WTC11 (cell line): ENCODE results near the gene CIZ1. TPM values are rescaled to one million over a fixed set of nuclear protein-coding genes. Genes with fewer than 3 reads are reported as not detected.

Experiments used
- ATAC-seq: fragments of 200-7000 bp; cut with Tn5 transposase; 2 replicates; pipeline ENCODE4 v1.10.0; 2021; ENCODE audit warnings: mild to moderate bottlenecking, moderate library complexity
- CTCF ChIA-PET: fragments of 300-600 bp; sonication (Branson Sonifier 250); formaldehyde crosslinking; loops from one replicate; lab custom pipeline; 2021; ENCODE audit warnings: antibody characterized with exemption; lab: Charles Lee
- POLR2A ChIA-PET: fragments of 350-600 bp; sonication (Branson Sonifier 250); formaldehyde crosslinking; loops from one replicate; lab custom pipeline; 2021; ENCODE audit warnings: antibody characterized with exemption; lab: Charles Lee
- DNase-seq: peaks from one replicate; pipeline ENCODE4 v3.0.0; 2021; ENCODE audit warnings: low spot score
- H3K27ac Mint-ChIP-seq: 2 replicates; pipeline ENCODE4 v1.8.0; 2021; ENCODE audit warnings: mixed read lengths
- H3K27me3 Mint-ChIP-seq: 2 replicates; pipeline ENCODE4 v1.8.0; 2021; ENCODE audit warnings: low read depth, mild to moderate bottlenecking, moderate library complexity, mixed read lengths
- H3K36me3 Mint-ChIP-seq: 2 replicates; pipeline ENCODE4 v1.8.0; 2021; ENCODE audit warnings: mixed read lengths
- H3K4me1 Mint-ChIP-seq: 2 replicates; pipeline ENCODE4 v1.8.0; 2022; ENCODE audit warnings: mixed read lengths
- H3K4me3 Mint-ChIP-seq: 2 replicates; pipeline ENCODE4 v1.8.0; 2021; ENCODE audit warnings: mild to moderate bottlenecking, moderate library complexity, mixed read lengths
- H3K9me3 Mint-ChIP-seq: 2 replicates; pipeline ENCODE4 v1.8.0; 2021; ENCODE audit warnings: mixed read lengths
- ATF1 ChIP-seq: sonication (generic); formaldehyde crosslinking; IDR thresholded peaks from 2 replicates; pipeline ENCODE4 v1.8.1; 2023; ENCODE audit warnings: mild to moderate bottlenecking, moderate library complexity, missing genetic modification reagents
- CREM ChIP-seq: sonication (generic); formaldehyde crosslinking; IDR thresholded peaks from 2 replicates; pipeline ENCODE4 v1.8.1; 2022; ENCODE audit warnings: mild to moderate bottlenecking, missing genetic modification reagents, moderate library complexity
- ELF4 ChIP-seq: sonication (generic); formaldehyde crosslinking; IDR thresholded peaks from 2 replicates; pipeline ENCODE4 v1.8.1; 2022; ENCODE audit warnings: low read depth, mild to moderate bottlenecking, moderate library complexity, missing genetic modification reagents
- FOXK1 ChIP-seq: sonication (generic); formaldehyde crosslinking; IDR thresholded peaks from 2 replicates; pipeline ENCODE4 v1.8.0; 2022; ENCODE audit warnings: mild to moderate bottlenecking, moderate library complexity, missing genetic modification reagents
- IRF2 ChIP-seq: sonication (generic); formaldehyde crosslinking; IDR thresholded peaks from 2 replicates; pipeline ENCODE4 v1.8.0; 2022; ENCODE audit warnings: low read depth, missing genetic modification reagents, borderline replicate concordance
- JAZF1 ChIP-seq: fragments of 250-450 bp; sonication (Bioruptor Pico); IDR thresholded peaks from 2 replicates; pipeline ENCODE4 v1.9.0; 2021; ENCODE audit warnings: moderate library complexity, mild to moderate bottlenecking, inconsistent platforms
- KAT7 ChIP-seq: sonication (generic); formaldehyde crosslinking; IDR thresholded peaks from 2 replicates; pipeline ENCODE4 v1.8.1; 2023; ENCODE audit warnings: missing genetic modification reagents, mild to moderate bottlenecking, borderline replicate concordance
- NFATC4 ChIP-seq: fragments of 250-450 bp; sonication (Bioruptor Pico); IDR thresholded peaks from 2 replicates; pipeline ENCODE4 v1.9.0; 2021; ENCODE audit warnings: mild to moderate bottlenecking
- PRRX2 ChIP-seq: fragments of 250-450 bp; sonication (Bioruptor Pico); IDR thresholded peaks from 2 replicates; pipeline ENCODE4 v1.8.0; 2021; ENCODE audit warnings: mild to moderate bottlenecking
- RORB ChIP-seq: fragments of 250-450 bp; sonication (Bioruptor Pico); IDR thresholded peaks from 2 replicates; pipeline ENCODE4 v1.9.0; 2021; ENCODE audit warnings: mild to moderate bottlenecking
- SMAD4 ChIP-seq: sonication (generic); formaldehyde crosslinking; IDR thresholded peaks from 2 replicates; pipeline ENCODE4 v1.8.0; 2022; ENCODE audit warnings: mild to moderate bottlenecking, missing genetic modification reagents
- SOX15 ChIP-seq: fragments of 250-450 bp; sonication (Bioruptor Pico); IDR thresholded peaks from 2 replicates; pipeline ENCODE4 v1.9.0; 2021; ENCODE audit warnings: mild to moderate bottlenecking
- TEAD1 ChIP-seq: sonication (generic); formaldehyde crosslinking; IDR thresholded peaks from 2 replicates; pipeline ENCODE4 v1.8.0; 2022; ENCODE audit warnings: mild to moderate bottlenecking, missing genetic modification reagents
- ZNF138 ChIP-seq: sonication (generic); formaldehyde crosslinking; conservative IDR thresholded peaks from 2 replicates; pipeline ENCODE4 v1.8.1; 2022; ENCODE audit warnings: mild to moderate bottlenecking, moderate library complexity, missing genetic modification reagents
- ZNF232 ChIP-seq: sonication (generic); formaldehyde crosslinking; IDR thresholded peaks from 2 replicates; pipeline ENCODE4 v1.8.0; 2022; ENCODE audit warnings: mild to moderate bottlenecking, missing genetic modification reagents
- total RNA-seq: library from RNA; stranded (reverse); gene quantifications from 3 replicates; pipeline ENCODE4 v1.2.3, GENCODE V29; 2021
- TF ChIP-seq, protein P1 (sequence below): fragments of 250-450 bp; sonication (Bioruptor Pico); IDR thresholded peaks from 2 replicates; pipeline ENCODE4 v1.9.0; 2021; ENCODE audit warnings: mild to moderate bottlenecking, borderline replicate concordance
- TF ChIP-seq, protein P2 (sequence below): sonication (generic); formaldehyde crosslinking; IDR thresholded peaks from 2 replicates; pipeline ENCODE4 v1.8.1; 2023; ENCODE audit warnings: mild to moderate bottlenecking, missing genetic modification reagents, borderline replicate concordance
- TF ChIP-seq, protein P3 (sequence below): fragments of 250-450 bp; sonication (Bioruptor Pico); conservative IDR thresholded peaks from 2 replicates; pipeline ENCODE4 v1.9.0; 2021; ENCODE audit warnings: mild to moderate bottlenecking
- TF ChIP-seq, protein P4 (sequence below): sonication (generic); formaldehyde crosslinking; IDR thresholded peaks from 2 replicates; pipeline ENCODE4 v1.8.1; 2022; ENCODE audit warnings: low read depth, missing genetic modification reagents, borderline replicate concordance
- TF ChIP-seq, protein P5 (sequence below): fragments of 250-450 bp; sonication (Bioruptor Pico); IDR thresholded peaks from 2 replicates; pipeline ENCODE4 v1.9.0; 2021; ENCODE audit warnings: mild to moderate bottlenecking

The CIZ1 gene
- total RNA-seq, 1 experiment from 2014 or later: 90.2 TPM

DNA sequence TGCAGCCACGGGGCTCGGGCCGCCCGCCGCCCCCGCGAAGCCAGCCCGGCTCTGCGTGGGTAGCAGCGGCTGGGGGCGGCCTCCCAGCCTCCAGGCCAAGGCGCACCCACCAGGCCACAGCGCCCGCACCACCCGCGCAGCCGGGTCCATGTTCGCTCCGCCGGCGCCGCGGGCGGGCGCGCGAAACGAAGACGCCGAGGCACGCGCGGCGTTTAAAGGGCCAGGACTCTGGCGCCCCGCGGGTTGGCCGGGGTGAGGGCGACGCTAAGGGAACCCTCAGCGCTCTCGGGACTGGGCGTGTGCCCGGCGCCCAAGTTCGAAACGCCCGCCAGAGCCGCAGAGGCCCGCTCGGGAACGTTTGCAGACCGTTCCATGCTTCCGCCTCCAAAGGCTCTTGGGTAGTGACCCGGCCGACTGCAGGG, 63.8 kb downstream of the CIZ1 start, which contains the start of gene PTGES2 (continued):
- TF ChIP-seq, protein P1, sequence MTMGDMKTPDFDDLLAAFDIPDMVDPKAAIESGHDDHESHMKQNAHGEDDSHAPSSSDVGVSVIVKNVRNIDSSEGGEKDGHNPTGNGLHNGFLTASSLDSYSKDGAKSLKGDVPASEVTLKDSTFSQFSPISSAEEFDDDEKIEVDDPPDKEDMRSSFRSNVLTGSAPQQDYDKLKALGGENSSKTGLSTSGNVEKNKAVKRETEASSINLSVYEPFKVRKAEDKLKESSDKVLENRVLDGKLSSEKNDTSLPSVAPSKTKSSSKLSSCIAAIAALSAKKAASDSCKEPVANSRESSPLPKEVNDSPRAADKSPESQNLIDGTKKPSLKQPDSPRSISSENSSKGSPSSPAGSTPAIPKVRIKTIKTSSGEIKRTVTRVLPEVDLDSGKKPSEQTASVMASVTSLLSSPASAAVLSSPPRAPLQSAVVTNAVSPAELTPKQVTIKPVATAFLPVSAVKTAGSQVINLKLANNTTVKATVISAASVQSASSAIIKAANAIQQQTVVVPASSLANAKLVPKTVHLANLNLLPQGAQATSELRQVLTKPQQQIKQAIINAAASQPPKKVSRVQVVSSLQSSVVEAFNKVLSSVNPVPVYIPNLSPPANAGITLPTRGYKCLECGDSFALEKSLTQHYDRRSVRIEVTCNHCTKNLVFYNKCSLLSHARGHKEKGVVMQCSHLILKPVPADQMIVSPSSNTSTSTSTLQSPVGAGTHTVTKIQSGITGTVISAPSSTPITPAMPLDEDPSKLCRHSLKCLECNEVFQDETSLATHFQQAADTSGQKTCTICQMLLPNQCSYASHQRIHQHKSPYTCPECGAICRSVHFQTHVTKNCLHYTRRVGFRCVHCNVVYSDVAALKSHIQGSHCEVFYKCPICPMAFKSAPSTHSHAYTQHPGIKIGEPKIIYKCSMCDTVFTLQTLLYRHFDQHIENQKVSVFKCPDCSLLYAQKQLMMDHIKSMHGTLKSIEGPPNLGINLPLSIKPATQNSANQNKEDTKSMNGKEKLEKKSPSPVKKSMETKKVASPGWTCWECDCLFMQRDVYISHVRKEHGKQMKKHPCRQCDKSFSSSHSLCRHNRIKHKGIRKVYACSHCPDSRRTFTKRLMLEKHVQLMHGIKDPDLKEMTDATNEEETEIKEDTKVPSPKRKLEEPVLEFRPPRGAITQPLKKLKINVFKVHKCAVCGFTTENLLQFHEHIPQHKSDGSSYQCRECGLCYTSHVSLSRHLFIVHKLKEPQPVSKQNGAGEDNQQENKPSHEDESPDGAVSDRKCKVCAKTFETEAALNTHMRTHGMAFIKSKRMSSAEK (CRISPR knock-in tag): no peak
- TF ChIP-seq RORB (CRISPR knock-in tag) (no peak), JAZF1 (CRISPR knock-in tag) (no peak), ZNF232 (CRISPR knock-in tag) (peak; percentile 47; the same call in 1 of the 2 replicates), CREM (CRISPR knock-in tag) (peak; percentile 32; the same call in 1 of the 2 replicates), TEAD1 (CRISPR knock-in tag) (no peak), SMAD4 (CRISPR knock-in tag) (0 out of 2 replicates have a peak, but pooled peaks have one; percentile 29), IRF2 (CRISPR knock-in tag) (no peak)
- TF ChIP-seq, protein P2, sequence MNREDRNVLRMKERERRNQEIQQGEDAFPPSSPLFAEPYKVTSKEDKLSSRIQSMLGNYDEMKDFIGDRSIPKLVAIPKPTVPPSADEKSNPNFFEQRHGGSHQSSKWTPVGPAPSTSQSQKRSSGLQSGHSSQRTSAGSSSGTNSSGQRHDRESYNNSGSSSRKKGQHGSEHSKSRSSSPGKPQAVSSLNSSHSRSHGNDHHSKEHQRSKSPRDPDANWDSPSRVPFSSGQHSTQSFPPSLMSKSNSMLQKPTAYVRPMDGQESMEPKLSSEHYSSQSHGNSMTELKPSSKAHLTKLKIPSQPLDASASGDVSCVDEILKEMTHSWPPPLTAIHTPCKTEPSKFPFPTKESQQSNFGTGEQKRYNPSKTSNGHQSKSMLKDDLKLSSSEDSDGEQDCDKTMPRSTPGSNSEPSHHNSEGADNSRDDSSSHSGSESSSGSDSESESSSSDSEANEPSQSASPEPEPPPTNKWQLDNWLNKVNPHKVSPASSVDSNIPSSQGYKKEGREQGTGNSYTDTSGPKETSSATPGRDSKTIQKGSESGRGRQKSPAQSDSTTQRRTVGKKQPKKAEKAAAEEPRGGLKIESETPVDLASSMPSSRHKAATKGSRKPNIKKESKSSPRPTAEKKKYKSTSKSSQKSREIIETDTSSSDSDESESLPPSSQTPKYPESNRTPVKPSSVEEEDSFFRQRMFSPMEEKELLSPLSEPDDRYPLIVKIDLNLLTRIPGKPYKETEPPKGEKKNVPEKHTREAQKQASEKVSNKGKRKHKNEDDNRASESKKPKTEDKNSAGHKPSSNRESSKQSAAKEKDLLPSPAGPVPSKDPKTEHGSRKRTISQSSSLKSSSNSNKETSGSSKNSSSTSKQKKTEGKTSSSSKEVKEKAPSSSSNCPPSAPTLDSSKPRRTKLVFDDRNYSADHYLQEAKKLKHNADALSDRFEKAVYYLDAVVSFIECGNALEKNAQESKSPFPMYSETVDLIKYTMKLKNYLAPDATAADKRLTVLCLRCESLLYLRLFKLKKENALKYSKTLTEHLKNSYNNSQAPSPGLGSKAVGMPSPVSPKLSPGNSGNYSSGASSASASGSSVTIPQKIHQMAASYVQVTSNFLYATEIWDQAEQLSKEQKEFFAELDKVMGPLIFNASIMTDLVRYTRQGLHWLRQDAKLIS (CRISPR knock-in tag): no peak

DNA sequence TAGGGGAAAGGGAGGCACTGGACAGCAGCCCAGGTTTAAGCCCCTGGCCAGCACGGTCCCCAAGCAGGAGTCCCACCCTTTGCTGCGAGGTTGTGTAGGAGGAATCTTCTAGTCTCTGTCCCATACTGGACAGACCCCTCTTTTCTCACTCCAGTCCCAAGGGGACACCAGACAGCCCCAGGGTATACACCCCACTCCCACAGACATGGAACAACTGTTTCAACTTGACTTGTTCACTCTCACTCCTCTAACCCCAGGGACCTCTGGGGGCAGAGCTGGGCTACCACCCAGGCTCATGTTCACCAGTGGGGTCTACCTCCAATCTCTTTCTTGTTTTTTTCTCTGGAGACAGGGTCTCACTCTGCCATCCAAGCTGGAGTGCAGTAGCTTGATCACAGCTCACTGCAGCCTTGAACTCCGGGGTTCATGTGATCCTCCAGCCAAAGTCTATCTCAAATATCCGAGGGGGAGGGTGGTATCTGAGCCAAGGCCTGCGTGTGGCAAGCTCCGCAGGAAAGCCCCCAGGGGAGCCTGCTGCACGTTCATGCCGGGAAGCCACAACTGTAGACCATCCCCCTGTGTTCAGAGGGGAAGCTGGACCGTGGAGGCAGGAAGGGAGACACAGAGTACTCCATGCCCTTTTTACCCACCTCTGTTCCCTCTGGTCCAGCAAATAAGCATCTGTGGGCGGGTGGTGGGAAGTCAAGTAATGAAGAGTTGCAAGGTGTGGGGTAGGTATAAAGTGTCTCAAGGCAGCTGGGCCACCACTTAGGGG, 65.6 kb downstream of the CIZ1 start:
- POLR2A ChIA-PET: interaction anchor here (1.6 kb wide), 1 partner anchor 34 kb away, joined by 6 read pairs; the partner anchor contains the start of gene BBLN
- Mint-ChIP-seq H3K27ac (peak overlapping the region; percentile 89; the same call in 1 of the 2 replicates), H3K9me3 (peaks cover 9% of the 10 kb centered on the region), H3K36me3 (peaks cover 23% of the 10 kb centered on the region), H3K27me3 (peaks cover 15% of the 10 kb centered on the region), H3K4me3 (peak overlapping the region; percentile 80), H3K4me1 (peaks cover 17% of the 10 kb centered on the region)
- DNase-seq: no peak
- CTCF ChIA-PET: interaction anchor here (0.8 to 3.7 kb wide), 48 partner anchors 8 to 228 kb away, joined by 3 to 44 read pairs (median 5); partner anchors contain the start of genes BBLN, CIZ1, DNM1 and GOLGA2
- ATAC-seq: no peak
- TF ChIP-seq SOX15 (CRISPR knock-in tag) (no peak), SMAD4 (CRISPR knock-in tag) (no peak), ATF1 (no peak), ELF4 (CRISPR knock-in tag) (no peak), FOXK1 (CRISPR knock-in tag) (no peak), NFATC4 (CRISPR knock-in tag) (no peak), PRRX2 (CRISPR knock-in tag) (no peak), KAT7 (CRISPR knock-in tag) (no peak), ZNF138 (no peak)
- TF ChIP-seq, protein P3, sequence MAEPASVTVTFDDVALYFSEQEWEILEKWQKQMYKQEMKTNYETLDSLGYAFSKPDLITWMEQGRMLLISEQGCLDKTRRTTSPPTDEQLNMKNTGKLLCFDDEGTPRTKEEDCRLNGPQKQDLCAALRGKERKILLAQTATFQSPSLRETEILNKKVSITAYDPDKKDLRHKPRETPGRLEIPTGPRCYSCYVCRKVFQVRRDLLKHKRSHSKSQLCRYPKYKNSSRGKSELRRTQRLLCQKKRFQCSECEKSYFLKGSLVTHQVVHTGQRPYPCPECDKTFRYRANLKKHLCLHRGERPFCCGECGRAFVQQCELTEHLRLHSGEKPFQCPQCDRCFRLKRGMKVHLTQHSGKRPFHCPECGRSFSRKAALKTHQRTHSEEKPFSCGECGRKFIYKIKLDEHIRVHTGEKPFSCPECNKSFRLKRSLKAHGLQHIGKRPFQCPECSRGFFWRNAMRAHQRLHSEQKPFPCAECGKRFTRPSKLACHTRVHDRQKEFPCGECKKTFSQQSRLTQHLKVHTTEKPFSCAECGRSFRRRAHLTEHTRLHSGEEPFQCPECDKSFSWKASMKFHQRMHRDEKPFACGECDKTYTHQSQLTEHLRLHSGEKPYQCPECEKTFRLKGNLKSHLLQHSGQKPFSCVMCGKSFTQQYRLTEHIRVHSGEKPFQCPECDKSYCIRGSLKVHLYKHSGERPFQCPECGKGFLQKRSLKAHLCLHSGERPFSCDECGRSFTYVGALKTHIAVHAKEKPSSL (CRISPR knock-in tag): no peak
- TF ChIP-seq, protein P4, sequence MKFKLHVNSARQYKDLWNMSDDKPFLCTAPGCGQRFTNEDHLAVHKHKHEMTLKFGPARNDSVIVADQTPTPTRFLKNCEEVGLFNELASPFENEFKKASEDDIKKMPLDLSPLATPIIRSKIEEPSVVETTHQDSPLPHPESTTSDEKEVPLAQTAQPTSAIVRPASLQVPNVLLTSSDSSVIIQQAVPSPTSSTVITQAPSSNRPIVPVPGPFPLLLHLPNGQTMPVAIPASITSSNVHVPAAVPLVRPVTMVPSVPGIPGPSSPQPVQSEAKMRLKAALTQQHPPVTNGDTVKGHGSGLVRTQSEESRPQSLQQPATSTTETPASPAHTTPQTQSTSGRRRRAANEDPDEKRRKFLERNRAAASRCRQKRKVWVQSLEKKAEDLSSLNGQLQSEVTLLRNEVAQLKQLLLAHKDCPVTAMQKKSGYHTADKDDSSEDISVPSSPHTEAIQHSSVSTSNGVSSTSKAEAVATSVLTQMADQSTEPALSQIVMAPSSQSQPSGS: no peak
- TF ChIP-seq, protein P5, sequence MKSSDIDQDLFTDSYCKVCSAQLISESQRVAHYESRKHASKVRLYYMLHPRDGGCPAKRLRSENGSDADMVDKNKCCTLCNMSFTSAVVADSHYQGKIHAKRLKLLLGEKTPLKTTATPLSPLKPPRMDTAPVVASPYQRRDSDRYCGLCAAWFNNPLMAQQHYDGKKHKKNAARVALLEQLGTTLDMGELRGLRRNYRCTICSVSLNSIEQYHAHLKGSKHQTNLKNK: no peak
